Brain microvascular endothelial cell (primary cell): ENCODE data around the gene TNIP1.

Experiments
- DNase-seq: peaks from one replicate; pipeline ENCODE4 v3.0.0-alpha.2; 2020
- H3K27ac ChIP-seq: fragments of 250-450 bp; sonication (Bioruptor Pico); 2 replicates; pipeline ENCODE4 v1.5.1; 2020; ENCODE audit warnings: mild to moderate bottlenecking, moderate library complexity
- H3K27me3 ChIP-seq: fragments of 250-450 bp; sonication (Bioruptor Pico); replicated peaks from 2 replicates; pipeline ENCODE4 v1.5.1; 2020; ENCODE audit warnings: mild to moderate bottlenecking
- H3K36me3 ChIP-seq: fragments of 250-450 bp; sonication (Bioruptor Pico); replicated peaks from 2 replicates; pipeline ENCODE4 v1.5.1; 2020; ENCODE audit warnings: mild to moderate bottlenecking
- H3K4me3 ChIP-seq: 2 replicates; pipeline ENCODE4 v1.5.1; 2011; ENCODE audit warnings: low read depth, mild to moderate bottlenecking, control low read depth, low read length, moderate library complexity
- CTCF ChIP-seq: IDR thresholded peaks from 2 replicates; pipeline ENCODE4 v1.5.1; 2011; ENCODE audit warnings: low read depth, mild to moderate bottlenecking, moderate library complexity, low read length, control low read depth, inconsistent platforms; ENCODE audit errors: missing control alignments
- in situ Hi-C: cut with HindIII; loops from 2 replicates; pipeline ENCODE4 v1.10.0; 2017; ENCODE audit warnings: low sequenced_read_pairs, low pct_ligation_motif_present

Gene TNIP1

DNA sequence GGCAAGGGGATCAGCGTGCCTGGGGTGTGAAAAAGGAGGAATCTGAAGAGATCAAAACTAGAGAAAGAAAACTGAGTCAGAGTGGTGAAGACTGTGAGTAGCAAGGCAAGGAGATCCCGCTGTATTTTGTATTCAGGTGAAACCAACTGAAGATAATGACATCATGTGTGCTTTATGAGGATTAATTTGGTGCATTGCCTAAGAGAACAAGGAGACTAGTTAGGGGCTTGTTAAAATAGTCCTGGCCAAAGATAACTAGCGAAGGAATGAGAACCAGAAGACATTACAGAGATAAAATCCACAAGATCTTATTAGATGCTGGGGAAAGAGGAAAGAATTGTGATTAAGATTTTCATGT, 77.4 kb downstream of the TNIP1 start:
- H3K4me3 ChIP-seq = no peak overlapping the region
- H3K27ac ChIP-seq = no peak overlapping the region
- no peak for TF ChIP-seq CTCF
- no peaks in the 10 kb centered on the region for H3K36me3 ChIP-seq
- H3K27me3 ChIP-seq = no peaks in the 10 kb centered on the region
- DNase-seq = no peak
- in situ Hi-C loops = no loop called here

DNA sequence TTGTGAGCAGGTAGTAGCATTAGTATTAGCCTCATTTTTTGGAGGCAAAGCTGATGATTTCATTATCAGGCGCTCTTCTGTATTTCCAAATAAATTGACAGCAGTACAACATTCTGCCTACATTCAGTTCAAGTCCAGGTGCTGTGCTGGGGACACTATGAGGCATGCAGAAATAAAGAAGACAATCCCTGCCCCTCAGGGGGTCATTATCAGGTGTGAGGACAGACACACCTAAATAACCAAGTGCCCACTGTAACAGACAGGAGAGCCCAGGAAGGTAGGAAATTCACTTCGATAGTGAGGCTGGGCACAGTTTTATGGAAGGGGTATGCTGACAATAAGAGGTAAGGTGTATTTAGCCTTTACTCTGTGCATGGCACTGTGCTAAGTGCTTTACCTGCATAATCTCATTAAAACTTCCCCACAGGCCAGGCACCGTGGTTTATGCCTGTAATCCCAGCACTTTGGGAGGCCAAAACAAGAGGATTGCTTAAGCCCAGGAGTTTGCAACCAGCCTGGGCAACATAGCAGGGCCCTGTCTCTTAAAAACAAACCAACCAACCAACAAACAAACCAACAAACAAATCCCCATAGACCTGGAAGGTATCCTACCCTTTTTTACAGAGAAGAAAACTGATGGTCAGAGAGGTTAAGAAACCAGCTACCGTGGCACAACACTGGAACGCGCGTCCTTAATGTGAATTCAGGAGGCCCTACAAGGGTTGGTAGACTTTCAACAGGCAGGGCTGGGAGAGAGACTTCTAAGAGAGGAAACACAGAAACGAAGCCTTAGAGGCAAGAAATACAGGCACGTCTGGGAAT, 77.9 kb downstream of the TNIP1 start:
- Histone ChIP-seq H3K4me3 (no peak overlapping the region), H3K36me3 (no peaks in the 10 kb centered on the region), H3K27me3 (no peaks in the 10 kb centered on the region), H3K27ac (no peak overlapping the region)
- in situ Hi-C loops = no loop called here
- TF ChIP-seq CTCF = no peak
- DNase-seq = no peak

- TF ChIP-seq CTCF = peak; percentile 50
- Histone ChIP-seq H3K4me3 (no peak overlapping the region), H3K36me3 (no peaks in the 10 kb centered on the region), H3K27ac (no peak overlapping the region), H3K27me3 (no peaks in the 10 kb centered on the region)
- in situ Hi-C loops = no loop called here
- DNase-seq = peak; percentile 44
Measured at GRCh38 chr5:151002250-151002649, 78.6 kb downstream of the TNIP1 start.

- no peak for TF ChIP-seq CTCF
- Histone ChIP-seq H3K27ac (no peak overlapping the region), H3K36me3 (no peaks in the 10 kb centered on the region), H3K4me3 (no peak overlapping the region), H3K27me3 (no peaks in the 10 kb centered on the region)
- in situ Hi-C loops = no loop called here
- no peak for DNase-seq
Measured at GRCh38 chr5:151001436-151001835, 79.4 kb downstream of the TNIP1 start.

DNA sequence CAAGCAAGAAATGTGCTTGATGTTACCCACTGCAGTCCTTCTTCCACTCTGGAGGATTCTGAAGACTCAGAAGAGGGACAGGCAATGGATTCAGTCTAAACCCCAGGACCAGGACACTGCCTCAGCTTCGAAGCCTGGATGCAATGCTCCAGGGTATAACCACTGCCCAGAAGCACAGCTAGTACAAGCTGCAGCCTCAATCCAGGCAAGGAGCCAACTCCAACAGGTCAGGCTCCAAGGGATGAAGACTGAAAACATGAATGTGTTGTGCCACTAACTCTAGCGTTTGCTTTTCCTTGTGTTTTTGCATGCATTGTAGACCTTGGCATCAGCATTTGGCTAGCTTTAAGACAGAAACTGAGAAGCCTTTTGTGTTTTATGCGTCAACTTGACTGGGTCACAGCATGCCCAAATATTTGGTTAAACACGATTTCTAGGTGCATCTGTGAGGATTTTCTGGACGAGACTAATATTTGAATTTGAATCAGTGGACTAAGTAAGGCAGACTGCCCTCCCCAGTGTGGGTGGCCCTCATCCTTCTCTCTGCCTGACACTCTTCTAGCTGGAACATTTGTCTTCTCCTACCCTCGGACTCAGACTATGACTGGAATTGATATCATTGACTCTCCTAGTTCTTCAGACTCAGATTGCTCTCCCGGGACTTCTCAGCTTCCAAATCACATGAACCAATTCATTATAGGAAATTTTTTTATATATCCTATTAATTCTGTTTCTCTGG, 81.0 kb downstream of the TNIP1 start:
- Histone ChIP-seq H3K36me3 (no peaks in the 10 kb centered on the region), H3K27me3 (no peaks in the 10 kb centered on the region), H3K27ac (no peak overlapping the region), H3K4me3 (no peak overlapping the region)
- TF ChIP-seq CTCF = no peak
- peak; percentile 30 for DNase-seq
- in situ Hi-C loops = no loop called here
